ENCODE data around the gene XPO6.

Gene XPO6

DNA sequence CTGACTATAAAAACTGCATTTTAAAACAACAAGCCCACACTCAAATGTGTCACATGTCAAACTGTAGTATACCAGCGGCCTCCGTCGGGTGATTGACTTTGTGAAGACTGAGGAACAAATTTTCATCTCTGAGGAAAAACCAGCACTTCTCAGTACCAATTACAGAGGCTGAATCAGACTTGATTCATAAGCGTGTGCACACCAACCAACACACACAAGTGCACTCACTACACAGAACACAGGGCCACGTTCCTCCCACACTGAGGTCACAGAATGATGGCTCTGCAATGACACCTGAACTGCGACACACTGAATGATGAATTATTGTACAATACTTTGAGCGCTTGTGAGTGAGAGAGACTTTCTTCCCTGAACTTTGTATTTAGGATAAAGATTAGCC lies 29.6 kb downstream of the XPO6 start:
- DNase-seq = no peak

DNA sequence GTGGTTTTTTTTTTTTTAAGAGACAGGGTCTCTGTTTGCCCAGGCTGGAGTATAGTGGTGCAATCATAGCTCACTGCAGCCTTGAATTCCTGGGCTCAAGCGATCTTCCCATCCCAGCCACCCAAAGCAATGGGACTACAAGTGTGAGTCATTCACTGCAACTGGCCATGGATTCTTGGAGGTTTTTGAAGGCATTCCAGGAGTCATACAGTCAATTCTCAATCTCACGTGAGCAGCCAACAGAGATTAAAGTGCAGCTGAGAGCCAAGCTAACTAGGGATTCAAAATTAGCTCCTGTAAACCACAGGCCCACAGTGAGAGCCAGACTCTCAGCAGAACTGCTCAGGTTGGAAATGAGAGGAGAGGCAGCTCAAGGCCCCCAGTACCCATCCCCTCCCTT lies 30.2 kb downstream of the XPO6 start:
- DNase-seq = no peak

- DNase-seq = no peak
These were observed 30.9 kb downstream of the XPO6 start for GRCh38 chr16:28180655-28181460.

DNA sequence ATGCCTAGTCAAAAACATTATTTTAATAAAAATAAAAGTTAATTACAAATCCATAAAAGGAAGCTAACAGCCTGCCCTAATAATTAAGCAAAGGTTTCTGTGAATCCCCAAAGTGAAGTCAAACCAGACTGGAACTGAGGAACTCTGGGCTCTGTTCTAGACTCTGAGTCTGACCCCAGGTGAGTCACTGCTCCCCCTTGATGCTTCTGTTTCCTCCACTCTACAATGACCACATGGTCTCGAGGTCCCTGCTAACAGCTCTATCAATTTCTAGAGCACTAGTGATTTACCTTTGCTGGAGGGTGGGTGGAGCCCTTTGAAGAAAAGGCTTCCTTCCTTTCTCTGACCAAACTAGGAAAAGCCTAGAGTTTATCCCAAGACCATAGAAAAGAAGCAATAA lies 32.4 kb downstream of the XPO6 start:
- DNase-seq = no peak

GRCh38 chr16:28175715-28176114 lies 36.0 kb downstream of the XPO6 start:
- no peak for DNase-seq

DNA sequence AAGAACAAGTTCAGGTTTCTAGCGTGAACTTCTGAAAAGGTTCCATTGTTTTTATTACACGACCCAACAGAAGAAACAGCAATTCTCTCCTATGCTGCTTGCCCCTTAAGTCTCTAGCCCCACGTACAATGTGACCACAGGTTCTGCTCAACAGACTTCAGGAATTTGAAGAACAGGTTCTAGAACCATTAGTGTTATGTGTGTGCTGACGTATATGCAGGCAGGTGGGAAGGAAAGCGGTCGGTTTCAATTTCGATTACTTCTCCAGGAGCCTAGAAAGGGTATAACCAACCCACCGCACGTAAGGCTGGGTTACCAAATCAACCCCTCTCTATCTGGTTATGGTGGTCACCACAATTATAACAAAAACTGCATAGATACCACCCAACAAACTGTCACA lies 39.4 kb downstream of the XPO6 start:
- no peak for DNase-seq

DNA sequence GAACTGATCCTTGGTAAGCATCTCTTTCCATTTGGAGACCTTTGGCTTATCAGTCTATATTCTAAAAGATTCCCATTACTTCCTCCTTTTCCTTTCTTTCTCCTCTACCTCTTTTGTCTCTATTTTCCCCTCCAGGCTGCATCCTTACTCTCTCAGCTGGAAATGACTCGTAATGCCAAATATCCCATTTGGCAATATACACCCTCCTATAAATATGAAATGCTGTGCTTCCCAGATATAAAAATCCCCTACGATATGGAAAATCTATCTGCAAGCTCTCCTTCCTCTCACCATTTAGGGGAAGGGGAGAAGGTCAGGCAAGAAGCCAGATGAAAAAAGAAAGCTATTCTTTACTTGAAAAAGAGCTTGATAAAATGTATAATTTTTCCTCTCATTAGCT lies 39.9 kb downstream of the XPO6 start:
- DNase-seq = no peak

DNA sequence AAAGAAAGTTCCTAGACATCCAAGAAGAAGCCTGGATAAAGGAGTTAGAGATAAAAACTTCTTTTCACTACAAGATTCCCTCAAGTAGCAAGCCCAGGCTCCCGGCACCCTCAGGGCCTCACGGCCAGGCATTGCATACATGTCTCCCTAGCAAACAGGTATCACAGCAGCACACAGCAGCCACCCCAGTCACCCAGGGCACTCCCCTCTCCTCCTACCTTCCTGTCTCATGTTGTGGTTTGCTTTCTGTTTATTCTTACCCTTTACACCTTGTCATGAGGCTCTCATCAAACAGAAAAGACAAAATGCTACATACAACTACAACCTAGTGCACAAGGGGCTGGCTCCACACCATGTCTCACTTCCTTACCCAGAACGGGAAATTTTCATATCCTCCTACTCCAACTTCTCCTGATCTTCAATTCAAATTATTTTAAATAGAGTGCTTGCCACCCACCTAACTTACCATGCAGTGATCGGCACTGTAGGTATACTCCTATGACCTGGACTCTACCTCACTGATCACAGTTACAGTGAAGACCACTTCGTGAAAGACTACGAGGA lies 42.7 kb downstream of the XPO6 start:
- DNase-seq = no peak

DNA sequence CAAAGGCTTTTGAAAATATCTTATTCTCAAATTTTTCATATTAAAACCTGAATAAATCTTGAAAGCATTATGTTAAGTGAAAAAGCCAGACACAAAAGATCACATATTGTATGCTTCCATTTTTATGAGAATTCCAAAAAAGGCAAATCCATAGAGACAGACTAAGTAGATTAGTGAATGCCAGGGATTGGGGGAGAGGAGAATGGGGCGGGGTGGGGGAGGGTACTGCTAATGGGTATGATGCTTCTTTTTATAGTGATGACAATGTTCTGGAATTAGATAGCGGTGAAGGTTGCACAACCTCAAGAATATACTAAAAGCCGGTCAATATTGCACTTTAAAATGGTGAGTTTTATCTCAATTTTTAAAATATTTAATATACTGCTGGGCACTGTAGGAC lies 44.0 kb downstream of the XPO6 start:
- no peak for DNase-seq

- DNase-seq = no peak
These were observed 44.5 kb downstream of the XPO6 start for GRCh38 chr16:28167221-28167620.

DNA sequence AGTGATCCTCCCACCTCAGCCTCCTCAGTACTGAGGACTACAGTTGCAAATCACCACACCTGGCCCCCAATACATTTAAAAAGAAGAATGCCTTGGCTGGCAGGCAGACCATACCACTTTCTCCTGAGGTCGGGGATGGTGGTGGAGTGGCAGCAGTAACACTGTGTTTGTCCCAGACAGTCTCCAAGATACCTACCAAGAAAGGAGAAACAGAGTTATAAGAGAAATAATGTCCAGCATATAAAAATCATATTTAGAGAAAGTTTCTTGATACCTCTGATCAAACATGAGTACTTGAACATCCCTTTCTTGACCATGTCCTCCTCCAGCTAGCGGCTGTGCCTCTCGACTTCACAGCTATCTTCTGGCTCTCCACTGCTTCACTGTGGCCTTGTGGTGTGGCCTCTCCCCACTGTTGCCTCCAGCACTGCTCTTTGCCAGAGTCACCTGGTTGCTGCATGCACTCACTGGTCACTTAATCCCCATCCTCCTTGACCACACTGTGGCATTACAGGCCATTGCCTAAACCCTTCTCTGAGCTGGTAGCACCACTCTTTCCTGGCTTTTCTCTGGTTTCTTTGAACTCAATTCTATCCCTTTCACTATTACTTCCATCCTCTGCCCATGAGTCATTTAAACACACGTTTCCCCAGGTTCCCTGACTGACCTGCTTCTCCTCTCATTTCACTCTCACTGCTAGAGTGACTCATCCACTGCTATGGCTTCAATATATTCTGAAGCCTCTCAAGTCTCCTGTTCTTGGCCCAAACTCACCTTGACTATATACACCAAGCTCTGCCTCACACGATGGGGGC lies 45.2 kb downstream of the XPO6 start:
- no peak for DNase-seq

GRCh38 chr16:28165598-28165997 lies 46.2 kb downstream of the XPO6 start:
- no peak for DNase-seq

GRCh38 chr16:28164140-28164539 lies 47.6 kb downstream of the XPO6 start:
- no peak for DNase-seq

GRCh38 chr16:28163699-28164098 lies 48.1 kb downstream of the XPO6 start:
- DNase-seq = no peak

DNA sequence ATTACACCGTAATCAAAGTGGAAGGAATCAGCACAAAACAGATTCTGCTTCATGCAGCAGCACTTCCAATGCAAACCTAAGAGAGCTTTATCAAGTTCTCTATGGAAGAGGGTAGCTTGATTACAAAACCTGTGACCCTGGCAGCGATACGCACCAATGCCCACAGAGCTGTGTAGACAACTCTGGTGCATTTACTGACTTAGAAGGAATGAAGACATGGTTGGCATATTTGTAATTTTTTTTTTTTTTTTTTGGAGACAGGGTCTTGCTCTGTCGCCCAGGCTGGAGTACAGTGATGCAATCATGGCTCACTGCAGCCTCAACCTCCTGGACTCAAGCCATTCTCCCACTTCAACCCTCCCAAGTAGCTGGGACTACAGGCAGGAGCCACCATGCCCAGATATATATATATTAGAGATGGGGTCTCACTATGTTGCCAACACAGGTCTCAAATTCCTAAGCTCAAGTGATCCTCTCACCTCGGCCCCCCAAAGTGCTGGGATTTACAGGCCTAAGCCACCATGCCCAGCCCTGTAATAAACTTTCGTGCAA lies 49.4 kb downstream of the XPO6 start:
- DNase-seq = no peak

DNA sequence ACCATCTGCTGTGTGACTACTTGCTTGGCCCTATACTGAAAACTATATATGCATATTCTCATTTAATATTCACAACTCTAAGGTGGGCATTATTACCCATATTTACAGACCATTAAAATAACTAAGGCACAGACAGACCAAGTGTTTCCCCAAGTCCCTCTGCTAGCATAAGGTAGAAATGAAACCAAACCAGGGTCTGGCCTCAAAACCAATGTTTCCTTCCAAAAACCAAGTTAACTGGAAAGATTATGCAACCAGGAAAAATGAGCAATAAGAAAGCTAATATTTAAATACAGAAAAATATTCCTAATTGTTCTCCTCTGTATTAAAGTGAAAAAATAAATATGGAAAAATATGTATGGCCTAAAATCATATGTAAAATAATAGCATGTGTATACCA lies 50.1 kb downstream of the XPO6 start:
- DNase-seq = no peak

- DNase-seq = no peak
These were observed 53.6 kb downstream of the XPO6 start for GRCh38 chr16:28158136-28158535.

- no peak for DNase-seq
These were observed 55.6 kb downstream of the XPO6 start for GRCh38 chr16:28156056-28156680.

DNA sequence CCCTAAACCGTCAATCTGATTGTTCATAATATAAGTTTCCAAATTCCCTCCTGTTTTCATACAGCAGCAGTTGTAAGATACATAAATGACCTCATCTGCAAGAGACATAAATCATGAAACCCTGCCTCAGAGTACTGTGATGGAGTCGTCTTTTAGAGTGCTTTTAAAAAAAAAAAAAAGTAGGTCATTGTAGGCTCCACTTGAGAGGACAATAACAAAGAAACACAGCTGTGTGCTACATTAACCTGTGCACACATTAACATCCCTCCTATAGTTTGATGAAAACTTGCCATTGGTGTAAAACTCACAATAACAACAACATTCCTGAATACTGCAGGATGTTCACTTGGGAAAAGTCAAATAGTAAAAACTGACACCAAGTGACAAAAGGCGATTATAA lies 56.5 kb downstream of the XPO6 start:
- peak; percentile 3 for DNase-seq

DNA sequence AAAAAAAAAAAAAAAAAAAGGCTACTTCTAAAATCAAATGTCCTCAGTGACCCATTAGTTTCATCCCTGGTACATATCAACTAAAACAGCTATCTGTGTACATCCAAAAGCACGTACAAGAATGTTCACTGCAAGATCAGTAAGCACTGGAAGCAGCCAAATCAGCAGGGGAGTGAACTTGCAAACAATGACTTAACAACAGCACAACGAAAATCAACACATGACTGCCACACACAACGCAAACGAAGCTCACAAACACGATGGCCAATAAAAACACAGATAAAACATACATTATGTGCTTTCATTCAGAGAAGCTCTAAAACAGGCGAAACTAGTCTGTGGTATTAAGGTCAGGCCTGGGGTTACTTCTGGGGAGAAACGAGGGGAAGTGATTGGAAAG lies 60.6 kb downstream of the XPO6 start:
- DNase-seq = no peak

DNA sequence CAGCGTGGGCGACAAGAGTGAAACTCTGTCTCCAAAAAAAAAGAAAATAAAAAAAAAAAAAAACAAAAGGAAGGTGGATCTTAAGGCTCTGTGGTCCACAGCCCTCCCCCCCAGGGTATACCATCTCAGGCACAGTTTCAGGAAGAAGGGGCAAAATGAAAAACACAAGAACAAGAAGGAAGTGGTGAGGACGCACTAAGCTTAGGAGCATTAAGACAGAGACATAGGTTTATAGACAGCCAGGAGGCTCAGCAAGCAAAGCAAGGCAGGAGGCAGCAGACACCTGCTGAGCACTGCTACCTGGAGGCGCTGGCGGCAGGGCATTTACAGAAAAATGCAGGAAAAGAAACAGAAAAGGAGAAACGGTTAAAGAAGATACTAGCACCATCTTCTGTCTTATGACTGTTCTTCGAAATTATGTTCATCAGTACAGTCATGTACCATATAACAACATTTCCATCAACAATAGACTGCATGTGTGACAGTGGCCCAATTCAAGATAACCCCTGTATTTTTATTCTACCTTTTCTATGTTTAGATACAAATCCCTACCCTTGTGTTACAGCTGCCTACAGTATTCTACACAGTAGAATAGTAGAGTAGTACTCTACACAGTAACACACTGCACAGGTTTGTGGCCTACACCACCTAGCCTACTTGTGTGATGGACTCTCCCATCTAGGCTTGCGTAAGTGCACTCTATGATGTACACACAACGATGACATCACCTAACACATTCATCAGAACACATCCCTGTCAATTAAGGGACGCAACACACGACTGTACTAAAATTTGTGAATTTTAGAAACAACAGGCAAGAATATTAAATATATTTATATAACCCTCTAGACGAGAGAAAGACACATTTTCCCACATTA lies 62.5 kb downstream of the XPO6 start:
- no peak for DNase-seq

DNA sequence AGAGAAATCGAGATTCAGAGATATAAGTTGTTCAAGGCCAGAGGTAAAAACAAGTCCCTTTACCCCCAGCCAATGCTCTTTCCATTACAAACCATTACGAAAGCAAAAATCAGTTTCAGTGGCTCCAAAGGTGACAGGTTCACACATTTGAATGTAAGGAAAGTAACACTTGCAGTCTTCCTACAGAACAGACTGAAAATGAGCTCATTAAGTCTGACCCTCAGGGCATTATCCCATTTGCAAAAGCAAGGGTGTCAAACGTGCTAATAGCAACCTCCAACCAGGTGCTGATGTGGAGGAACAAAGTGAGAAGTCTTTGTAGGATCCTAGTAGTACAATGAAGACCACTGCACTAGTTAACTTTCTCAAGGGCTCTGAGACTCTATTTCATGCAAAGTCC lies 65.2 kb downstream of the XPO6 start:
- DNase-seq = no peak

Data from NCI-H1092 treated with DMSO at 0.1 percent for 48 hours (cell line).